ENCODE results near the gene FGGY. TPM values are rescaled to one million over a fixed set of nuclear protein-coding genes. Genes with fewer than 3 reads are reported as not detected.

FGGY gene
- total RNA-seq, 1 donor from 2014 or later, result 32.5 TPM

DNA sequence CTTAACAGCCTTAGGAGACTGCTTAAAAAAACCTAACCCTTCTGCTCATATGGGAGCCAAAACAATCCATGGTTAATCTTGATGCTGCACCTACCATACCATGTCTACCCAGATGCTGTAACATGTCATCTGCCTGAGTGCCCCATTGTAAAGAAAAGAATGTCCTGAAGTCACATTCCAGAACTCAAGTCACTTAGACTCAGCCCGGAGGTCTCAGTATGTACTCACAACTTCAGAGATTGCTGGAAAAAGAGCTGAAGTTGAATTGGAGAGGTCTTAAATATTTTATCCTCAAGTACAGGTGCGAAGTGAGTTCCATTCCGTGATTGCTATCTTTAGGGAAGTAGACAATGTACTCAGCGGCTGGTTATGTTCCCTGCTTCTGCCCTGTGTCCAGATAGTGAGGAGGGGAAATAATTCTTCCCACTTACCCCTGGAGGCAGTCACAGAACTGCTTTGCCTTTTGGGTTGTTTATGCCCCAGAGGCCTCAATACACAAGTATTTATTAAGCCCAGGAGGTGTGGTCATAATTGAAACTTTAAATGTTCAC is 460.4 kb downstream of the FGGY start:
- Histone ChIP-seq H2AFZ (replicated peaks) (no peak overlapping the region), H3K9me3 (ENCODE audit: low read depth) (no peaks in the 10 kb centered on the region), H3K4me1 (no peaks in the 10 kb centered on the region), H3K9ac (no peak overlapping the region), H3K27ac (no peak overlapping the region), H3K36me3 (no peaks in the 10 kb centered on the region), H3K79me2 (ENCODE audit: low read depth) (no peaks in the 10 kb centered on the region), H4K20me1 (ENCODE audit: low read depth) (no peaks in the 10 kb centered on the region), H3K4me3 (no peak overlapping the region), H3K27me3 (no peaks in the 10 kb centered on the region), H3F3A (ENCODE audit: low read depth) (no peaks in the 10 kb centered on the region), H3K4me2 (no peak overlapping the region)
- TF ChIP-seq, protein P1, sequence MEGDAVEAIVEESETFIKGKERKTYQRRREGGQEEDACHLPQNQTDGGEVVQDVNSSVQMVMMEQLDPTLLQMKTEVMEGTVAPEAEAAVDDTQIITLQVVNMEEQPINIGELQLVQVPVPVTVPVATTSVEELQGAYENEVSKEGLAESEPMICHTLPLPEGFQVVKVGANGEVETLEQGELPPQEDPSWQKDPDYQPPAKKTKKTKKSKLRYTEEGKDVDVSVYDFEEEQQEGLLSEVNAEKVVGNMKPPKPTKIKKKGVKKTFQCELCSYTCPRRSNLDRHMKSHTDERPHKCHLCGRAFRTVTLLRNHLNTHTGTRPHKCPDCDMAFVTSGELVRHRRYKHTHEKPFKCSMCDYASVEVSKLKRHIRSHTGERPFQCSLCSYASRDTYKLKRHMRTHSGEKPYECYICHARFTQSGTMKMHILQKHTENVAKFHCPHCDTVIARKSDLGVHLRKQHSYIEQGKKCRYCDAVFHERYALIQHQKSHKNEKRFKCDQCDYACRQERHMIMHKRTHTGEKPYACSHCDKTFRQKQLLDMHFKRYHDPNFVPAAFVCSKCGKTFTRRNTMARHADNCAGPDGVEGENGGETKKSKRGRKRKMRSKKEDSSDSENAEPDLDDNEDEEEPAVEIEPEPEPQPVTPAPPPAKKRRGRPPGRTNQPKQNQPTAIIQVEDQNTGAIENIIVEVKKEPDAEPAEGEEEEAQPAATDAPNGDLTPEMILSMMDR (IDR thresholded peaks at IDR 0.05), result no peak
- TF ChIP-seq EZH2 (IDR thresholded peaks at IDR 0.05) (no peak), EZH2phosphoT487 (IDR thresholded peaks at IDR 0.05) (no peak)
- H3K9me3 Mint-ChIP-seq, result no peaks in the 10 kb centered on the region
- H3K4me1 Mint-ChIP-seq, result peaks cover 14% of the 10 kb centered on the region
- peaks cover 5% of the 10 kb centered on the region for H3K27me3 Mint-ChIP-seq (ENCODE audit: insufficient read depth, low read depth)
- H3K36me3 Mint-ChIP-seq, result no peaks in the 10 kb centered on the region
- DNase-seq (ENCODE audit: low spot score), result no peak
- H3K4me3 Mint-ChIP-seq, result no peak overlapping the region
- no peak overlapping the region for H3K27ac Mint-ChIP-seq

DNA sequence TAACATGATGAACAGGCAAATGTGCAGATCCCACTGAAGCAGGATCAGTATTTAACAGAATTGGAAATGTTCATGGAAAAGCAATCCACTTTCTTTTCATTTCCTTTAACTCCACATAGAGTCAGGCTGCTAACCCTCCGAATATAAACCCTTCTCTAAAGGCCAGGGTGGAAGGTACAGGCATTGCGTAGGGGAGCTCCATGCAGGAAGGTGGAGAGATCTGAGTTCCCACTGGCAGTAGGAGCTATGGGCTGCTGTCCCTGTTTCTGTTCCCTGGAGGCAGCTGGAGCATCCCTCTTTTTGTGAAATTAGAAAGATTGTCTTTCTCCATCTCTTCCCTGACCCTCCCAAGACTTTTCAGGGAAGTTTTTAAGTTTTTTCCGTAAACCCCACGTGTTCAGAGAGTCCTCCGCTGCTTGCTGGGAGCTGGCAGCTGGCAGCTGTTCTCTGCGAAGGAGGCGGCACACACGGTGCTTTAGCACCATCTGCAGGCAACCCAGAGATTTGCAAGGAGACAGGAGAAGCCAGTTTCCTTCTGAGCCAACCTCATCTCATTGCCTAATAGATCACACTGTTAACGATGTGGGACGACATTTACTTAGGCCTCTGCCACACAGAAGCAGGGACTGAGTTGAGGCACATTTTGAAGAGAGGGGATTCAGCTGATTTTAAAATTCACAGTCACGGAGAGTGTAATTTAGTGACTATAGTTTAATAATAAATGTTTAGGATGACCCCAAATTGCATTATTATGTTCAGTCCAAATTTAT is 462.4 kb downstream of the FGGY start:
- H3K36me3 ChIP-seq, result no peaks in the 10 kb centered on the region
- DNase-seq (ENCODE audit: low spot score), result peak; percentile 82
- H4K20me1 ChIP-seq (ENCODE audit: low read depth), result no peaks in the 10 kb centered on the region
- H3K79me2 ChIP-seq (ENCODE audit: low read depth), result no peaks in the 10 kb centered on the region
- peak overlapping the region; percentile 54 for H3K4me2 ChIP-seq
- Mint-ChIP-seq H3K36me3 (no peaks in the 10 kb centered on the region), H3K27me3 (ENCODE audit: insufficient read depth, low read depth) (peaks cover 5% of the 10 kb centered on the region), H3K27ac (no peak overlapping the region), H3K9me3 (no peaks in the 10 kb centered on the region), H3K4me1 (peaks cover 6% of the 10 kb centered on the region), H3K4me3 (peak overlapping the region; percentile 57)
- H2AFZ ChIP-seq (replicated peaks), result peak overlapping the region; percentile 86
- H3K4me3 ChIP-seq, result peak overlapping the region; percentile 20
- no peaks in the 10 kb centered on the region for H3F3A ChIP-seq (ENCODE audit: low read depth)
- no peak overlapping the region for H3K9ac ChIP-seq
- H3K27ac ChIP-seq, result no peak overlapping the region
- no peaks in the 10 kb centered on the region for H3K9me3 ChIP-seq (ENCODE audit: low read depth)
- TF ChIP-seq EZH2 (IDR thresholded peaks at IDR 0.05), result no peak
- TF ChIP-seq, protein P1 (IDR thresholded peaks at IDR 0.05), result peak; percentile 99
- no peak for TF ChIP-seq EZH2phosphoT487 (IDR thresholded peaks at IDR 0.05)
- no peaks in the 10 kb centered on the region for H3K4me1 ChIP-seq
- no peaks in the 10 kb centered on the region for H3K27me3 ChIP-seq

DNA sequence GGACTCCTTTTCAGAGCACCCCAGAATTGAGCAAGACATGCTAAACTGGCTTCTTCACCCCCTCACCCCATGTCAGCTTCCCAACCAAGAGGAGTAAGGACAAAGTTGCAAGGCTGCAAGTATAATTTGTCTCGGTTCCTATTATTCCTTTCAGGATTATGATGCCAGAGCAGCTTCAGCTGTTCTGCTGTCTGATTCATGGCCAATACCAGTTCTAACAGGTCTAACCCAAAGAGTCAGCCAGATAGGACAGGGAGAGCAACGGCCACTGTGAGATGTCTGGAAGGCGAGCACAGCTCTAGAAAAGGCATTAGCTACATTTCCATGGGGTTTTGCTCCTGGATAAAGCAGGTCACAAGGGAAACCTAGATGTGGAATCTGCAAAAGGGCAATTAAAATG is 464.5 kb downstream of the FGGY start:
- no peak overlapping the region for H3K27ac ChIP-seq
- no peak overlapping the region for H2AFZ ChIP-seq (replicated peaks)
- no peaks in the 10 kb centered on the region for H3F3A ChIP-seq (ENCODE audit: low read depth)
- H3K27me3 ChIP-seq, result no peaks in the 10 kb centered on the region
- Mint-ChIP-seq H3K27ac (no peak overlapping the region), H3K9me3 (no peaks in the 10 kb centered on the region), H3K4me3 (no peak overlapping the region), H3K4me1 (peaks cover 16% of the 10 kb centered on the region), H3K27me3 (ENCODE audit: insufficient read depth, low read depth) (peaks cover 5% of the 10 kb centered on the region), H3K36me3 (no peaks in the 10 kb centered on the region)
- no peaks in the 10 kb centered on the region for H3K79me2 ChIP-seq (ENCODE audit: low read depth)
- H4K20me1 ChIP-seq (ENCODE audit: low read depth), result no peaks in the 10 kb centered on the region
- TF ChIP-seq EZH2 (IDR thresholded peaks at IDR 0.05), result no peak
- TF ChIP-seq EZH2phosphoT487 (IDR thresholded peaks at IDR 0.05), result no peak
- TF ChIP-seq, protein P1 (IDR thresholded peaks at IDR 0.05), result no peak
- no peak for DNase-seq (ENCODE audit: low spot score)
- H3K4me2 ChIP-seq, result no peak overlapping the region
- no peak overlapping the region for H3K4me3 ChIP-seq
- H3K4me1 ChIP-seq, result peaks cover 18% of the 10 kb centered on the region
- H3K36me3 ChIP-seq, result no peaks in the 10 kb centered on the region
- H3K9ac ChIP-seq, result no peak overlapping the region
- no peaks in the 10 kb centered on the region for H3K9me3 ChIP-seq (ENCODE audit: low read depth)

Data from neural progenitor cell (in vitro differentiated cells).